ENCODE results near the gene RNF20.

GRCh38 chr9:101590901-101591300 is 57.2 kb downstream of the RNF20 start:
- TF ChIP-seq CTCF (IDR thresholded peaks at IDR 0.05; ENCODE audit: borderline replicate concordance, extremely low read depth, low read length, poor library complexity, severe bottlenecking) (no peak), EZH2 (IDR thresholded peaks at IDR 0.05; ENCODE audit: borderline replicate concordance, low read depth, low read length, severe bottlenecking) (no peak)

Measured in DND-41 (cell line).